ENCODE data around the gene MYOD1. TPM values are rescaled to one million over a fixed set of nuclear protein-coding genes. Genes with fewer than 3 reads are reported as not detected.

The MYOD1 gene
- total RNA-seq (2011; cell fraction: chromatin; rRNA removed; ENCODE audit: low replicate concordance): not detected in 2 replicates
- total RNA-seq (2011; cell fraction: nucleolus; rRNA removed): not detected in 2 replicates
- total RNA-seq (2011; cell fraction: nucleoplasm; rRNA removed): not detected in 2 replicates
- total RNA-seq (2014; rRNA removed) (not detected in 2 replicates), total RNA-seq (2014; rRNA removed; fragmentation: Illumina TruSeq; extraction: Trizol) (not detected in 2 replicates), total RNA-seq (2015; rRNA removed; fragmentation: Illumina TruSeq; extraction: Trizol) (not detected in 2 replicates), total RNA-seq (2021) (not detected in 2 replicates), polyA plus RNA-seq (2011; rRNA removed) (not detected in 2 replicates), polyA plus RNA-seq (2014; fragmentation: Illumina TruSeq; extraction: Trizol) (not detected in 2 replicates), polyA plus RNA-seq (2014; fragmentation: Nextera tagmentation; extraction: Ambion mirVana) (not detected), polyA plus RNA-seq (2014; rRNA removed) (not detected in 2 replicates), polyA minus RNA-seq (2011; rRNA and poly(A)+ RNA removed) (not detected in 2 replicates), Bru-seq, nascent RNA (not detected), BruChase-seq, experiment 1, labeled RNA remaining after a 2-hour chase (not detected), BruChase-seq, experiment 2, labeled RNA remaining after a 6-hour chase (percentile 19 among the genes with signal in this experiment)
- polyA plus RNA-seq (2011; cell fraction: cytosol; rRNA removed): not detected in 2 replicates
- polyA plus RNA-seq (2011; cell fraction: nucleus; rRNA removed): not detected in 2 replicates
- polyA plus RNA-seq (2012): not detected in 2 replicates
- not detected in 2 replicates for polyA minus RNA-seq (2011; cell fraction: cytosol; rRNA and poly(A)+ RNA removed)
- polyA minus RNA-seq (2011; cell fraction: nucleus; rRNA and poly(A)+ RNA removed): not detected in 2 replicates
- long read RNA-seq, experiment 1: 0 reads
- long read RNA-seq, experiment 2: 0 reads
- long read RNA-seq, experiment 3: 0 reads

GRCh38 chr11:17719028-17719937, at the start of gene MYOD1:
TSS of gene MYOD1 (plus strand) at chr11:17719571. CDS start at chr11:17719783, 212 bp downstream.
- Histone ChIP-seq H2AFZ (ENCODE audit: low read depth, low read length) (no peak within 1 kb of the TSS), H4K20me1 (replicated peaks; ENCODE audit: control insufficient read depth, insufficient read depth, low read length) (no peaks in the 10 kb centered on the region; the same call in 1 of the 2 replicates), H3K27ac (ENCODE audit: extremely low read depth, low read depth, low read length) (no peak within 1 kb of the TSS), H3K4me3 (no peak within 1 kb of the TSS), H3K9me1 (ENCODE audit: control insufficient read depth, insufficient read depth, low read length) (no peaks in the 10 kb centered on the region), H3K4me2 (ENCODE audit: insufficient read depth, low read length) (no peak within 1 kb of the TSS), H3K9ac (ENCODE audit: insufficient read depth in 1 of 2, low read depth in 2 of 2, low read length in 2 of 2) (no peak within 1 kb of the TSS), H3K9me3 (replicated peaks; ENCODE audit: control insufficient read depth, insufficient read depth, low read depth, low read length) (no peaks in the 10 kb centered on the region), H3K27me3 (ENCODE audit: control insufficient read depth in 2 of 2, insufficient read depth in 2 of 2, low read length in 2 of 2) (peaks cover 0 to 35% of the 10 kb centered on the region in 2 experiments; a peak in 2 of 5 replicates), H3K79me2 (ENCODE audit: control insufficient read depth, insufficient read depth, low read length) (no peaks in the 10 kb centered on the region), H3K36me3 (ENCODE audit: control insufficient read depth, insufficient read depth, low read length) (no peaks in the 10 kb centered on the region), H3K4me1 (replicated peaks in 1 of 2; ENCODE audit: control insufficient read depth in 2 of 2, insufficient read depth in 2 of 2, low read length in 2 of 2) (peaks cover 0 to 10% of the 10 kb centered on the region in 2 experiments; a peak in 2 of 5 replicates)
- BruUV-seq (replicated peaks): no TSS peak
- in situ Hi-C loops (cut with MboI) (no loop called here), intact Hi-C loops (cut with micrococcal nuclease) (no loop called here)
- DNase-seq (ENCODE audit: extremely low read depth in 1 of 4, low spot score in 3 of 4): no peak
- ChIA-PET POLR2A (interaction anchor here (0.7 kb wide), 1 partner anchor 191 kb away, joined by 3 read pairs; no protein-coding TSS in a partner anchor), CTCF (ENCODE audit: low intra/inter-chr PET ratio) (no interaction called here)
- FAIRE-seq: no peak
- no peak for ATAC-seq
- 44% methylated on average over 34 of the region's 68 CpGs for WGBS (ENCODE audit: insufficient coverage, low coverage, missing lambda C conversion rate)
- TF ChIP-seq HDGF (IDR thresholded peaks at IDR 0.05) (no peak), ARNT (IDR thresholded peaks at IDR 0.05) (no peak), GABPB2 (CRISPR knock-in tag; conservative IDR thresholded peaks at IDR 0.05) (no peak), NKRF (IDR thresholded peaks at IDR 0.05; ENCODE audit: borderline replicate concordance) (no peak), TAL1 (IDR thresholded peaks at IDR 0.05) (no peak), SMARCA4 (IDR thresholded peaks at IDR 0.05) (no peak), ZZZ3 (IDR thresholded peaks at IDR 0.05) (no peak), THRB (CRISPR knock-in tag; conservative IDR thresholded peaks at IDR 0.05) (no peak)
